Subcutaneous abdominal adipose tissue (tissue), 5 donors: ENCODE measurements around the gene EML6.

ENCODE experiments used
- H3K27ac ChIP-seq: one replicate; pipeline ENCODE4 v1.7.0; 2013; ENCODE audit warnings: low read depth, mild to moderate bottlenecking, inconsistent platforms, low read length, moderate library complexity
- H3K27me3 ChIP-seq, 5 donors: one replicate each; pipeline ENCODE4 v1.7.0; 2013; ENCODE audit warnings: low read length in 5 of 5, inconsistent platforms in 1 of 5; ENCODE audit not compliant: control insufficient read depth in 5 of 5, insufficient read depth in 4 of 5
- H3K36me3 ChIP-seq, 5 donors: one replicate each; pipeline ENCODE4 v1.7.0; 2013; ENCODE audit warnings: low read length in 5 of 5; ENCODE audit not compliant: control insufficient read depth in 5 of 5, insufficient read depth in 5 of 5
- H3K4me1 ChIP-seq, 5 donors: one replicate each; pipeline ENCODE4 v1.7.0; 2013; ENCODE audit warnings: low read length in 5 of 5, mild to moderate bottlenecking in 3 of 5, moderate library complexity in 1 of 5; ENCODE audit not compliant: control insufficient read depth in 5 of 5, insufficient read depth in 5 of 5
- H3K4me3 ChIP-seq, 5 donors: one replicate each; pipeline ENCODE4 v1.7.0; 2013; ENCODE audit warnings: low read length in 5 of 5, low read depth in 1 of 5
- H3K9ac ChIP-seq, 5 donors: one replicate each; pipeline ENCODE4 v1.7.0; 2013; ENCODE audit warnings: low read length in 5 of 5, mild to moderate bottlenecking in 4 of 5, moderate library complexity in 3 of 5
- H3K9me3 ChIP-seq, 5 donors: one replicate each; pipeline ENCODE4 v1.7.0; 2013; ENCODE audit warnings: low read length in 5 of 5; ENCODE audit not compliant: control insufficient read depth in 5 of 5
- donor health status: healthy.
- donor health status: healthy.
- donor health status: healthy.
- donor health status: healthy.
- donor health status: healthy.

EML6 gene

DNA sequence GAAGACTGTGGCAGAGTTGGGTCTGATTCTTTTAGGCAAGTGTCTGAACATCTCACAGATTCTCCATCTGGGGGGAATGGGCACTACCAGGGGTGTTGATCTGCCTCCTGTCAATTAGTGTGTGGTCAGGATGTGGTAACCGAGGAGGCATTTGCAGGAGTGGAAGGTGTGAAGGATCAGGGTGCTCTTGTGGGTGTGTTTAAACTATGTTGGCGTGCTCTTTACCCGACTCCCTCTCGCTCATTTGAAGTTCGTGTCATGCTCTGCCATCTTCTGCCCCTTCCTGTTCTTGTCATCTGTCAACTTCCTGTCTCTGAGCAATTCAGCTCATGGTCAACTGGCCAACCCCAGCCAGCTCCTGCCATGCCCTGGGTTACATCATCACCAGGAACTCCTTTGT lies 218.9 kb downstream of the EML6 start:
- H3K9ac ChIP-seq: no peak overlapping the region
- H3K27me3 ChIP-seq: no peaks in the 10 kb centered on the region
- H3K9me3 ChIP-seq: peaks cover 0 to 6% (median 0%) of the 10 kb centered on the region in 5 donors
- no peak overlapping the region for H3K4me3 ChIP-seq
- H3K27ac ChIP-seq: no peak overlapping the region
- H3K36me3 ChIP-seq: no peaks in the 10 kb centered on the region
- peaks cover 9 to 22% (median 18%) of the 10 kb centered on the region in 5 donors for H3K4me1 ChIP-seq

GRCh38 chr2:54944724-54945326 lies 221.4 kb downstream of the EML6 start:
- Histone ChIP-seq H3K27ac (peak overlapping the region; percentile 88), H3K4me3 (no peak overlapping the region)

DNA sequence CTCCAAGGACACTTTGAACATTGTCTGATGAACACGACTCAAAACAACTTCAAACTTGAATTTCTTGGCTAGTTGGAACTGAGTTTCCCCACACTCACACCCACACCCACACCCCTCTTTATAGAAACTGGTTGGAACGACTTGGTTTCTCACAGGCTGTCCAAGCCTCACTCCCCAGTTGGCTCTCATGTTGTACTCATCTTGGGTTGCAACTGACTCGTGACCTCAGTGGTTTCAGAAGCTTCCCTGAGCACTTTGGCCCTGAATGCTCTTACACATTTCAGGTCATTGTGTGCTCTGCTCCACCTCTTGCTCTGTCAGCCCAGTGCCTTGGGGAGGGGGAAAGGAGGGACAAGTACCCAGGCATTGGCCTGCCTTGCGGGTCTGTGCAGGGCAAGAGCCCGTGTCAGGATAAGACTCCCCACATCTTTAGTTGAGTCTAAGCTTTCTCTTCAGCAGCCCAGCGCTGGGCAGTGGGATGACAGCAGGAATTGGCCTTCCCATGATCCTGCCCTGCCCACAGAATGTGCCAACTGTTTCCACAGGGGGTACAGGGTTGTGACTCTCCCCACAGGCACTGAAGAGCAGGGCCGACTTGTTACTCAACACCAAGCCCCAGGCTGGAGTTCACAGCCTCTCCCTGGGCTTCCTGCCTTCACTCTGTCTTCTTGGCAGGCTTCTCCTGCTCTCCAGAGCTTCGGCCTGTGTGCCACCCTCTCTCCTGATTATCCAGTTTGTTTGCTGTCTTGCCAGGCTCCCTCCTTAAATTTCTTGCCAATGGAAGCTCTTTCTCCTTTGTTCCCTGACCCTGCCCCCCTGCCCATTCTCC lies 222.1 kb downstream of the EML6 start:
- Histone ChIP-seq H3K9ac (peak overlapping the region in 3 of 5 donors; percentile 31 to 74 (median 60)), H3K36me3 (no peaks in the 10 kb centered on the region), H3K27me3 (no peaks in the 10 kb centered on the region), H3K9me3 (peaks cover 0 to 2% (median 0%) of the 10 kb centered on the region in 5 donors), H3K4me3 (peak overlapping the region in 4 of 5 donors; percentile 17 to 52 (median 38)), H3K27ac (peak overlapping the region; percentile 88), H3K4me1 (peaks cover 9 to 35% (median 24%) of the 10 kb centered on the region in 5 donors)

More at GRCh38 chr2:54944724-54945326, 221.4 kb downstream of the EML6 start:
- no peaks in the 10 kb centered on the region for H3K27me3 ChIP-seq
- peaks cover 0 to 2% (median 0%) of the 10 kb centered on the region in 5 donors for H3K9me3 ChIP-seq
- H3K4me1 ChIP-seq: peaks cover 9 to 31% (median 22%) of the 10 kb centered on the region in 5 donors
- H3K36me3 ChIP-seq: no peaks in the 10 kb centered on the region
- H3K9ac ChIP-seq: no peak overlapping the region

GRCh38 chr2:54946220-54946805 lies 222.9 kb downstream of the EML6 start:
- Histone ChIP-seq H3K36me3 (no peaks in the 10 kb centered on the region), H3K4me3 (peak overlapping the region in 2 of 5 donors; percentile 4 to 17), H3K27ac (peak overlapping the region; percentile 88), H3K4me1 (peaks cover 9 to 40% (median 24%) of the 10 kb centered on the region in 5 donors), H3K9ac (peak overlapping the region in 3 of 5 donors; percentile 7 to 61 (median 10)), H3K9me3 (peaks cover 0 to 2% (median 0%) of the 10 kb centered on the region in 5 donors), H3K27me3 (no peaks in the 10 kb centered on the region)

DNA sequence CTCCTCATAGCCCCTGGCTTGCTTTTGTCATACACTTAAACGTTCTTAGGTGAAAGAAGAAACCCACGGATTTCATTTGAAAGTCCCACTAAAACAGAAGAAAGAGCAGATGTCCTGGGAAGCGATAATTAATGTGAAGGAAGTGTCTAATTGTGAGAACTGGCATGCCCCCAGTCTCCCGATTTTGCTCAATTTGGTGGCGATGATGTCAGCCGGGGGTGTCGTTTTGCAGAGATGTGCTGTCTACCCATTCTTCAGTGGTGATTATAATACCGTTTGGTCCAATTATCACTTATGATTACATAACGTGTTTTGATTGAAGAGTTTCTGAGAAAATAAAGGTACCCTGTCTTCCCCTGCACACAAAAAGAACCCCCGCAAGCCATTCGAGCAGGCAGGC lies 223.7 kb downstream of the EML6 start:
- H3K27me3 ChIP-seq: no peaks in the 10 kb centered on the region
- no peak overlapping the region for H3K4me3 ChIP-seq
- peaks cover 0 to 2% (median 0%) of the 10 kb centered on the region in 5 donors for H3K9me3 ChIP-seq
- H3K36me3 ChIP-seq: no peaks in the 10 kb centered on the region
- peaks cover 9 to 40% (median 24%) of the 10 kb centered on the region in 5 donors for H3K4me1 ChIP-seq
- H3K9ac ChIP-seq: no peak overlapping the region
- H3K27ac ChIP-seq: peak overlapping the region; percentile 88

DNA sequence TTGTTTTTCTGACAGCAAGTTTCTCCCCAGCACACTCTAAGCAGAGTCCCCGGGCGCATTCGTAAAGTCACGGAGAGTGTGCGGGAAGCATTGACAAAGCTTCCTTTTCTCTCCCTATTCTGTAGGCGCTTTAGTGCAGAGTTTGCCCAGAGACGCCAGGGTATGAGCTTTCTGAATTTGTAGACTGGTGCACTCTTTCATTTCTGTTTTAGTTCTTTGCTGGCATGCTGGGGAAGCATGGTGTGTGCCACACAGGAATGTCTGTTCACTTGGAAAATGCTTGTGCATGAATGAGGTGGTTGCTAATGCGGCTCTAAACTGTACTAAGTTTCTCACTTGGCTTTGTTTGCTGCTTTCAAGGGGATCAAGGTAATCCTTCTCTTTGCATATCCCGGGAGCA lies 224.2 kb downstream of the EML6 start:
- Histone ChIP-seq H3K36me3 (no peaks in the 10 kb centered on the region), H3K27me3 (no peaks in the 10 kb centered on the region), H3K9me3 (peaks cover 0 to 2% (median 0%) of the 10 kb centered on the region in 5 donors), H3K4me3 (no peak overlapping the region), H3K4me1 (peaks cover 9 to 40% (median 25%) of the 10 kb centered on the region in 5 donors), H3K27ac (no peak overlapping the region), H3K9ac (no peak overlapping the region)

GRCh38 chr2:54948120-54948519 lies 224.7 kb downstream of the EML6 start:
- H3K36me3 ChIP-seq: no peaks in the 10 kb centered on the region
- H3K27me3 ChIP-seq: no peaks in the 10 kb centered on the region
- no peaks in the 10 kb centered on the region for H3K9me3 ChIP-seq
- H3K9ac ChIP-seq: no peak overlapping the region
- no peak overlapping the region for H3K4me3 ChIP-seq
- no peak overlapping the region for H3K27ac ChIP-seq
- H3K4me1 ChIP-seq: peaks cover 9 to 40% (median 30%) of the 10 kb centered on the region in 5 donors

GRCh38 chr2:54949431-54949830 lies 226.0 kb downstream of the EML6 start:
- no peaks in the 10 kb centered on the region for H3K9me3 ChIP-seq

DNA sequence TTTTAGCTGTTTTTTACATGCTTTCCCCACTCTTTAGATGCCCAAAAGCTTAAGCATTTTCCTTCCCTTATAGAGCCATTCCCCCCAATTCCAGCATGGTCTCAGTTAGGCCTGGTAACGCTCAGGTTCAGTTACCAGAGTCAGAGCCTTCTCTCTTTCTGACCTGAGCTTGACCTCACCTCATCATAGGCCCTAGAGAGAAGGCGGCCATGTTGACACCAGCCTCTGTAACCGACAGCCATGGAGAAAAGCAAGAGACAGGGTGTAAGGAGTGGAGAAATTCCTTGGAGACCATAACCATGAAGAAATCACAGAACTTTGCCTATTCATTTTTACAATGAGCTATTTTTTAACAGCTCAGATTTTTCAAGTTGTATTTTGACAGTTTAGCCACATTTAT lies 227.3 kb downstream of the EML6 start:
- no peak overlapping the region for H3K9ac ChIP-seq
- no peak overlapping the region for H3K27ac ChIP-seq

More at GRCh38 chr2:54949431-54949830, 226.0 kb downstream of the EML6 start:
- Histone ChIP-seq H3K27ac (no peak overlapping the region), H3K4me1 (peaks cover 9 to 40% (median 31%) of the 10 kb centered on the region in 5 donors), H3K27me3 (no peaks in the 10 kb centered on the region), H3K36me3 (no peaks in the 10 kb centered on the region), H3K9ac (no peak overlapping the region), H3K4me3 (no peak overlapping the region)

GRCh38 chr2:54952425-54952824 lies 229.0 kb downstream of the EML6 start:
- H3K9me3 ChIP-seq: no peaks in the 10 kb centered on the region
- H3K27me3 ChIP-seq: no peaks in the 10 kb centered on the region
- no peak overlapping the region for H3K27ac ChIP-seq
- H3K36me3 ChIP-seq: no peaks in the 10 kb centered on the region
- H3K4me1 ChIP-seq: peaks cover 0 to 17% (median 11%) of the 10 kb centered on the region in 5 donors
- H3K9ac ChIP-seq: no peak overlapping the region
- no peak overlapping the region for H3K4me3 ChIP-seq

More for the DNA sequence above, 227.3 kb downstream of the EML6 start:
- Histone ChIP-seq H3K4me1 (peaks cover 7 to 33% (median 26%) of the 10 kb centered on the region in 5 donors), H3K27me3 (no peaks in the 10 kb centered on the region), H3K4me3 (no peak overlapping the region), H3K36me3 (no peaks in the 10 kb centered on the region), H3K9me3 (no peaks in the 10 kb centered on the region)
